K562 (cell line): ENCODE measurements around the gene ING1. TPM values are rescaled to one million over a fixed set of nuclear protein-coding genes. Genes with fewer than 3 reads are reported as not detected.

Source experiments
- COPS2 ChIP-seq: fragments of 450-650 bp; conservative IDR thresholded peaks from 2 replicates; pipeline ENCODE4 v1.6.1; 2016; ENCODE audit warnings: mild to moderate bottlenecking, moderate library complexity
- CREB1 ChIP-seq, 2 experiments: sonication (generic) in 1 of 2; formaldehyde crosslinking in 1 of 2; IDR thresholded peaks; 2 replicates each; pipeline versions ENCODE4 v1.6.1 to v1.8.0; 2012 to 2022; ENCODE audit warnings: inconsistent platforms in 1 of 2, mild to moderate bottlenecking in 1 of 2, missing genetic modification reagents in 1 of 2, moderate library complexity in 1 of 2
- HDAC6 ChIP-seq: IDR thresholded peaks from 2 replicates; pipeline ENCODE4 v1.6.1; 2012; ENCODE audit warnings: low read depth, mild to moderate bottlenecking, control low read depth, inconsistent platforms, low read length, moderate library complexity
- JUN ChIP-seq, 2 experiments: sonication (generic) in 1 of 2; formaldehyde crosslinking in 1 of 2; IDR thresholded peaks; 2 replicates each; pipeline versions ENCODE4 v1.6.1 to v1.8.0; 2012 to 2022; ENCODE audit warnings: borderline replicate concordance in 2 of 2, mild to moderate bottlenecking in 2 of 2, improper control_type of control experiment in 1 of 2, low read depth in 1 of 2, low read length in 1 of 2, missing genetic modification reagents in 1 of 2
- KAT2B ChIP-seq: IDR thresholded peaks from one replicate; pipeline ENCODE4 v1.6.1; 2012; ENCODE audit warnings: low read depth, mild to moderate bottlenecking, control low read depth, inconsistent platforms, low read length, moderate library complexity
- MGA ChIP-seq: fragments of 450-650 bp; IDR thresholded peaks from 2 replicates; pipeline ENCODE4 v1.6.1; 2016; ENCODE audit warnings: mild to moderate bottlenecking, moderate library complexity
- NBN ChIP-seq: fragments of 450-650 bp; IDR thresholded peaks from 2 replicates; pipeline ENCODE4 v1.6.1; 2016; ENCODE audit warnings: low read depth, mild to moderate bottlenecking
- OTX1 ChIP-seq: fragments of 450-650 bp; formaldehyde crosslinking; IDR thresholded peaks from 2 replicates; pipeline ENCODE4 v1.4.0; 2022; ENCODE audit warnings: mild to moderate bottlenecking
- SAFB2 ChIP-seq: fragments of 200-400 bp; formaldehyde crosslinking; IDR thresholded peaks from 2 replicates; pipeline ENCODE4 v1.6.1; 2018; ENCODE audit warnings: borderline replicate concordance, low read length, low read depth, moderate library complexity; ENCODE audit not compliant: severe bottlenecking
- TCF7 ChIP-seq: sonication (generic); IDR thresholded peaks from 2 replicates; pipeline ENCODE4 v1.6.1; 2016; ENCODE audit warnings: antibody characterized with exemption, borderline replicate concordance
- TFAP4 ChIP-seq: sonication (generic); formaldehyde crosslinking; IDR thresholded peaks from 2 replicates; pipeline ENCODE4 v1.8.0; 2022; ENCODE audit warnings: missing genetic modification reagents, mild to moderate bottlenecking, moderate library complexity, borderline replicate concordance
- ZNF436 ChIP-seq: fragments of 250-450, 450-650 bp; sonication (Bioruptor Pico); formaldehyde crosslinking; IDR thresholded peaks from 2 replicates; pipeline ENCODE4 v1.7.0; 2020; ENCODE audit warnings: mild to moderate bottlenecking
- ZNF717 ChIP-seq: fragments of 250-450 bp; sonication (Bioruptor Pico); IDR thresholded peaks from 2 replicates; pipeline ENCODE4 v1.5.0; 2021
- ZNF778 ChIP-seq: fragments of 450-650 bp; formaldehyde crosslinking; IDR thresholded peaks from 2 replicates; pipeline ENCODE4 v1.4.0; 2020; ENCODE audit warnings: mild to moderate bottlenecking, moderate library complexity
- polyA plus RNA-seq, 8 experiments: library from polyadenylated mRNA; depleted of rRNA in 4 of 8; stranded (reverse) in 5 of 8; unstranded in 3 of 8; fragments of >200 nt; fragmentation: Nextera tagmentation in 2 of 8; fragmentation: Illumina TruSeq in 1 of 8; extraction: Ambion mirVana in 2 of 8; extraction: Trizol in 1 of 8; gene quantifications; 2 replicates each; pipeline versions ENCODE4 v1.2.1 to v1.2.3, GENCODE V29; 2011 to 2014; ENCODE audit warnings: inconsistent platforms in 1 of 8, missing spikeins in 1 of 8
- total RNA-seq, 7 experiments: library from RNA; depleted of rRNA in 6 of 7; stranded (reverse); fragments of >200 nt in 6 of 7; fragmentation: Illumina TruSeq in 2 of 7; extraction: Trizol in 2 of 7; gene quantifications; 2 replicates each; pipeline versions ENCODE4 v1.2.1 to v1.2.3, GENCODE V29; 2011 to 2021; ENCODE audit warnings: low replicate concordance in 1 of 7

ING1 gene
- total and polyA plus RNA-seq, 9 of the 15 experiments (the other 6 are each of a cell fraction or from before 2014, with no cell fraction given), result 1.0 to 20.1 (median 8.2) TPM

GRCh38 chr13:110712081-110712848 lies 1.2 kb upstream of the ING1 start (continued):
- no peak for TF ChIP-seq MGA
- no peak for TF ChIP-seq ZNF436
- no peak for TF ChIP-seq HDAC6
- no peak for TF ChIP-seq SAFB2
- no peak for TF ChIP-seq CREB1 (IDR thresholded peaks at IDR 0.05)
- TF ChIP-seq CREB1 (CRISPR knock-in tag; IDR thresholded peaks at IDR 0.05), result 0 out of 2 replicates have a peak, but pooled peaks have one; percentile 28
- peak; percentile 43; the same call in 1 of the 2 replicates for TF ChIP-seq NBN
- no peak for TF ChIP-seq ZNF717 (CRISPR knock-in tag)
- no peak for TF ChIP-seq OTX1 (CRISPR knock-in tag)
- TF ChIP-seq TCF7, result 0 out of 2 replicates have a peak, but pooled peaks have one; percentile 9
- peak; percentile 51; the same call in 1 of the 2 replicates for TF ChIP-seq TFAP4
- TF ChIP-seq ZNF778 (CRISPR knock-in tag), result no peak
- no peak for TF ChIP-seq JUN (IDR thresholded peaks at IDR 0.05; ENCODE audit: borderline replicate concordance, low read depth, low read length)
- no peak for TF ChIP-seq JUN (CRISPR knock-in tag; IDR thresholded peaks at IDR 0.05; ENCODE audit: borderline replicate concordance)
- no peak for TF ChIP-seq KAT2B
- TF ChIP-seq COPS2, result no peak
